ENCODE data around the gene COL16A1. TPM values are rescaled to one million over a fixed set of nuclear protein-coding genes. Genes with fewer than 3 reads are reported as not detected.
A peak's percentile ranks its signal among the peaks of the same experiment; 100 is the strongest.

Gene COL16A1
- total RNA-seq, 2 donors from 2014 or later = 7.4 to 9.9 TPM

- Mint-ChIP-seq H3K9me3 (no peaks in the 10 kb centered on the region), H3K4me3 (peak overlapping the region; percentile 65), H3K36me3 (ENCODE audit: low read depth) (no peaks in the 10 kb centered on the region), H3K4me1 (peaks cover 21% of the 10 kb centered on the region), H3K27ac (no peak overlapping the region), H3K27me3 (ENCODE audit: insufficient read depth) (peaks cover 24% of the 10 kb centered on the region)
- Histone ChIP-seq H3K36me3 (ENCODE audit: control insufficient read depth, insufficient read depth, low read length) (no peaks in the 10 kb centered on the region), H3K4me3 (ENCODE audit: low read length) (no peak overlapping the region), H3K9me3 (ENCODE audit: control insufficient read depth, low read length) (no peaks in the 10 kb centered on the region), H3K27ac (ENCODE audit: low read depth, low read length) (no peak overlapping the region), H3K9ac (ENCODE audit: extremely low read depth, low read length, poor library complexity, severe bottlenecking) (no peak overlapping the region), H3K4me1 (ENCODE audit: control insufficient read depth, insufficient read depth, low read length) (peaks cover 8% of the 10 kb centered on the region), H3K27me3 (ENCODE audit: control insufficient read depth, insufficient read depth, low read length, poor library complexity, severe bottlenecking) (peaks cover 6% of the 10 kb centered on the region)
- DNase-seq = no peak
- TF ChIP-seq CTCF (conservative IDR thresholded peaks at IDR 0.05) = no peak
- 11 to 28% methylated on average over 5 to 7 of the region's 7 CpGs for WGBS, 2 experiments (ENCODE audit: insufficient coverage in 1 of 2, insufficient read length in 1 of 2)
These were observed 12.0 kb upstream of the COL16A1 start for GRCh38 chr1:31715873-31716220.

- 14 to 16% methylated on average over 12 to 44 of the region's 44 CpGs for WGBS, 2 experiments (ENCODE audit: insufficient coverage in 1 of 2, insufficient read length in 1 of 2)
- Mint-ChIP-seq H3K9me3 (no peaks in the 10 kb centered on the region), H3K27ac (peak overlapping the region; percentile 91), H3K36me3 (ENCODE audit: low read depth) (no peaks in the 10 kb centered on the region), H3K27me3 (ENCODE audit: insufficient read depth) (peaks cover 22% of the 10 kb centered on the region), H3K4me3 (peak overlapping the region; percentile 65), H3K4me1 (peaks cover 24% of the 10 kb centered on the region)
- peak; percentile 100 for DNase-seq
- peak; percentile 89 for TF ChIP-seq CTCF (conservative IDR thresholded peaks at IDR 0.05)
- peaks cover 6% of the 10 kb centered on the region for H3K27me3 ChIP-seq (ENCODE audit: control insufficient read depth, insufficient read depth, low read length, poor library complexity, severe bottlenecking)
- peak overlapping the region; percentile 57 for H3K27ac ChIP-seq (ENCODE audit: low read depth, low read length)
- no peak overlapping the region for H3K9ac ChIP-seq (ENCODE audit: extremely low read depth, low read length, poor library complexity, severe bottlenecking)
- H3K9me3 ChIP-seq (ENCODE audit: control insufficient read depth, low read length) = no peaks in the 10 kb centered on the region
- H3K4me3 ChIP-seq (ENCODE audit: low read length) = peak overlapping the region; percentile 26
- H3K4me1 ChIP-seq (ENCODE audit: control insufficient read depth, insufficient read depth, low read length) = peaks cover 8% of the 10 kb centered on the region
- no peaks in the 10 kb centered on the region for H3K36me3 ChIP-seq (ENCODE audit: control insufficient read depth, insufficient read depth, low read length)
These were observed 11.5 kb upstream of the COL16A1 start for GRCh38 chr1:31715087-31715872.

GRCh38 chr1:31714442-31715086 lies 10.7 kb upstream of the COL16A1 start:
- peak overlapping the region; percentile 65 for H3K4me3 Mint-ChIP-seq
- H3K4me1 Mint-ChIP-seq = peaks cover 24% of the 10 kb centered on the region
- H3K36me3 Mint-ChIP-seq (ENCODE audit: low read depth) = no peaks in the 10 kb centered on the region
- H3K36me3 ChIP-seq (ENCODE audit: control insufficient read depth, insufficient read depth, low read length) = no peaks in the 10 kb centered on the region
- H3K27me3 Mint-ChIP-seq (ENCODE audit: insufficient read depth) = peaks cover 22% of the 10 kb centered on the region
- no peaks in the 10 kb centered on the region for H3K9me3 Mint-ChIP-seq
- WGBS, 2 experiments (ENCODE audit: insufficient coverage in 1 of 2, insufficient read length in 1 of 2) = 9 to 15% methylated on average over 9 to 39 of the region's 39 CpGs
- no peak overlapping the region for H3K9ac ChIP-seq (ENCODE audit: extremely low read depth, low read length, poor library complexity, severe bottlenecking)
- H3K27ac ChIP-seq (ENCODE audit: low read depth, low read length) = peak overlapping the region; percentile 10
- TF ChIP-seq CTCF (conservative IDR thresholded peaks at IDR 0.05) = peak; percentile 75
- no peaks in the 10 kb centered on the region for H3K9me3 ChIP-seq (ENCODE audit: control insufficient read depth, low read length)
- H3K27ac Mint-ChIP-seq = no peak overlapping the region
- H3K4me1 ChIP-seq (ENCODE audit: control insufficient read depth, insufficient read depth, low read length) = peaks cover 8% of the 10 kb centered on the region
- DNase-seq = peak; percentile 92
- H3K4me3 ChIP-seq (ENCODE audit: low read length) = no peak overlapping the region
- peaks cover 6% of the 10 kb centered on the region for H3K27me3 ChIP-seq (ENCODE audit: control insufficient read depth, insufficient read depth, low read length, poor library complexity, severe bottlenecking)

Measured in endodermal cell (in vitro differentiated cells).